HG02623 (cell line): ENCODE data around the gene SLX4IP.

ENCODE experiments used
- ATAC-seq: cut with Tn5 transposase; IDR thresholded peaks from one replicate; pipeline ENCODE4 v1.9.1; 2021; ENCODE audit warnings: moderate library complexity; ENCODE audit not compliant: unreplicated experiment

The SLX4IP gene

DNA sequence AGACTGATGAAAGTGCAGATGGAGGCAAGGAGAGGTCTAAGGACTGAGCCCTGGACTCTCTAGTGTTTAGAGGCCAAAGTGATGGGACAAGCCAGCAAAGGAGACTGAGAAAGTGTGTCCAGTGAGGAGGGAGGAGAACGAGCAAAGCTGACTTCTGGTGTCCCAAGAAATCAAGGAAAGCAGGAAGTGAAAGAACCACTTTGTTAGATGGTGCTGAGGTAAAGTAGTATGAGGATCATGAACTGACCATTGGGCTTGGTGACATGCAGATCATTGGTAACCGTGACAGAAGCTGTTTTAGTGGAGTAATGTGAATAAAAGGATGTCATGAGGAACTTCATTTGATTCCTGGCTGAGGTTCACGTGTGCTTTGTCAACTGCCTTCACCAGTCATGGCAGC lies 108.4 kb downstream of the SLX4IP start:
- no peak for ATAC-seq

GRCh38 chr20:10547276-10548114 lies 112.4 kb downstream of the SLX4IP start:
- ATAC-seq: no peak

DNA sequence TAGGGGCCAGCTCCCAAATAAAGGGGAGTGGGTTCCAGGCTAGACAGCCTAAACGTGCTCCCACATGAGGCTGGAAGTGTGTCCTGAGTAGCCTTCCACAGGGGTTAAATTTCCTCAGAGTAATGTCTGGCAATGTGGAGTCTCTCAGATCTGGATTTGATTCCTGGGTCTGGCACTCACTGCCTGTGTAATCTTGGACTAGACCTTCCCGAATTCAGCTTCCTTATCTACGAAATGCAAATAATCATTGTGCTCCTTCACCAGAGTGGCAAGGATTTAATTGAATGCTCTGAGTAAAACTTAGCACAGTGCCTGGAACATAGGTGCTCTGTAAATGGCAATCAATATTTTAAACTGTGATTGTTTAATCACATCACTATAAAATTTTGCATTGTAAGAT lies 114.4 kb downstream of the SLX4IP start:
- ATAC-seq: no peak

GRCh38 chr20:10550204-10551118 lies 115.4 kb downstream of the SLX4IP start:
- ATAC-seq: no peak

DNA sequence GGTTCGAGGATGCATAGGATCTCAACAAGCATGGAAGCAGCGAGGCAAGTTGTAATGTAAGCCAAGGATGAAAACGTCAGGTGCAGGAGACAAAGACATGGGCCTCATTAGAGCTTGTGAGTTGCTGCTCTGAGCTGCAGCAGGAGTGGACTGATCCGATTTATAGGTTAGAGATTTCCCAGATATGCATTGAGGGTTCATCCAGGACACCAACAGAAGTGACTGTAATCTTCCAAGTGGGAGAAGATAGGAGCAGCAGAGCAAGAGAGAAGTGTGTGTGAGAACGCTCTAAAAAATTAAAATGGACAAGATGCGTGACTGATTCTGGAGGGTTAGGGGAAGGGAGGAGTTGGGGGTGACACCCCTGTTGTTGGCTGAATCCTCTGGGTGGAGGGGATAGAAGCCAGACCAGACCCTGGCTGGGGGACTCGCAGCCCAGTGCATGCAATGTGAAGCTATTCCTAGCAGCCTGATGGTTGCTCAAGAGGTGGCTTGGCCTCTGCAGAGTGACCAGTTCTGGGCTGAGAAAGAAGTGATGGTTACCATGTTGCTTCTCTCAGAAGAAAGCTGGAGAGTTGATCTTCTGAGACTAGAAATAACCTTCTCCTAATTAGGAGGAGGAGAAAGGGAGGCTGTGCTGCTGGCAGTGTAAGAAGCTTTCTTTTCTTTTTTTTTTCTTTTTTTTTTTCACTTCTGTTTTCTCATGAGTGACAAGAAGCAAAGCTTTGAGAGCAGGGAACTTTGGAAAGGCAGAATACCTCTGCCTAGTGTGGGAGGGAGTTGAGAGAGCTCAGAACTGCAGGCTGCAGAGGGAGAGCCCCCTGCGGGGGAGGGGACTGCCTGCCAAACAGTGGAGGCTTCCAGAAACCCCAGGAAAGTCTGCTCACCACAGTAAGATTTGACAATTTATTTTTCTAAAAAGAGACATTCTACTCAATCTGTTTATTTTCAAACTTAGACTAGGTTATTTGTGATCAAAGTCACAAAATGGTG lies 116.9 kb downstream of the SLX4IP start:
- peak; percentile 76 for ATAC-seq

DNA sequence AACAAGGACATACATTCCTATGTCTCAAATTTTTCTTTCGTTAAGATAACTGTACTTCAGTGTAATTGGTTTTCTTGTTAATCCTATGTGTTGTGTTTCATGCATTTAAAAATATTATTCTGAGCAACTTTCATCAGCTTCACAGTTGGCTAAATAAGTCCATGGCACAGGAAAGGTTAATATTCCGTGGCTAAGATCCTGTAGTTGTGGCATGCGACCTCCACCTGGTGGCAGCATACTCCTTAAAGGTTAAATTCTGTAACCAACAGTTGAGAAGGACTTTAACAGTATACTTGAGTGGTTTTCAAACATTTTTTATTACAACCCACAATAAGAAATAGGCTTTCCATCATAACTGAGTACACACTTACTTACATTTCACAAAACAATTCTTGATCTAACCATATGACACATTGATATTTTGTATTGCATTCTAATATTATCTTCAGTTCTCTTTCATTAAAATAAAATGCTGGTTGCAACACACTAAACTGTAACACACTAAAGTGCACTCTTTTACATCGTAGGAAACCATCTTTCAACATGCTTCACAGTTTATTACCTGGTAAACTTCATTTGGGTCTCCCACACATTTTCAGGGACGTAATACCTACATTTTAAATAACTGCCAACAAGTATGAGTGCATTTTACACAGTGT lies 118.3 kb downstream of the SLX4IP start:
- ATAC-seq: no peak

DNA sequence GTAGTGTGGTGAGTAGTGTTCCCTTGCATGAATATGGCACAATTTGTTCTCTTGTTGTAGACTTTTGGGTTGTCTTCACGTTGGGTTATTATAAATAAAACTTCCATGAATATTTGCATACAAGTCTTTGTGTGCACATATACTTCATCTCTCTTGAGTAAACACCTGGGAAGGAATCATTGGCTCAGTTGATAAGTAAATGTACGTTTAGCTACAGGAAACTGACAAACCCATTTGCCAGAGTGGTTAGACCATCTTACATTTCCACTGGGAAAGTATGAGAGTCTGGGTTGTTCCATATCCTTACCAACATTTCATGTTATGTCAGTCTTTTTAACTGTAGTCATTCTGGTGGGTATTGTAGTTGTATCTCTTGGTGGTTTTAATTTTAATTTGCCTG lies 119.2 kb downstream of the SLX4IP start:
- ATAC-seq: no peak

DNA sequence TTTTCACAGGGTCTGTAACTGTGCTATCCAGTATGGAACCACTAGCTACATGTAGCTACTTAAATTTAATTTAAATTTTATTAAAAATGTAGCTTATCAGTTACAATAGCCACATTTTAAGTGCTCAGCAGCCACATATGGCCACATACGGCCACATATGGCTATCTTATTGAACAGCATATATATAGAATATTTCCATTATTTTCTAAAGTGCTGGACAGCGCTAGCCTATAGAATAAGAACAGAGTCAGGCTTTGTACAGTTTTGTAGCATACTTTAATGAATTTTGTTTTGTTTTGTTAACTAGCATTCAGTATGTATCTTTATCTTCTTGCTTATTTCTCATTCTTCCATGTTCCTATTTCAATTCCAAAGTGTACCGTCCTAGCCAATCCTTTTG lies 120.3 kb downstream of the SLX4IP start:
- no peak for ATAC-seq

- ATAC-seq: no peak
Measured at GRCh38 chr20:10555865-10556308, 120.8 kb downstream of the SLX4IP start.

DNA sequence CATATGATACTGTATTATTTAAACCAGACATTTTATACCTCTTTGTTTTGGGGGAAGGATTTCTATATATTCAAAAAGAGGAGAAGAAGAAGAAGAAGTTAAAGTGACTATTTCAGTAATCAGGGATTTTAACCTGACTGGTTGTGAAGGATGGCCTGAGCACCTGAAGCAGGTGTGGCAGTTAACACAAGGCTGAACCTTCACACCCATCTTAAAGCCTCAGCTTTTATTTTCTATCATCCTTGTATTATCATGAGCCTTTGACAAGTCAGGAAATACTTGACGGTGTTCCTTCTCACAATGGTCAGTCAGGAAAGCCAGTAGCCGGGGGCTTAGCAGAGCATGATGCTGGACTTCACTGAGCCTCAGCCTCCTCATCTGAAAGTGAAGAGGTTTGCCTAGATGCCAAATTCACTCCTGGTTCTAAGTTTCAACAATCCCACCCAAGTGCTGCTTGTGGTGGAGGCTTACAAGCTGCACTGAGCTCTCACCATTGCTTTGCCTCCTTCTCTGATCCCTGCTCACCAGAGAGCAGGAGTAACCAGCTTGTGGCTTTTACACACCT lies 121.5 kb downstream of the SLX4IP start:
- ATAC-seq: no peak

- ATAC-seq: no peak
Measured at GRCh38 chr20:10557685-10558084, 122.6 kb downstream of the SLX4IP start.

DNA sequence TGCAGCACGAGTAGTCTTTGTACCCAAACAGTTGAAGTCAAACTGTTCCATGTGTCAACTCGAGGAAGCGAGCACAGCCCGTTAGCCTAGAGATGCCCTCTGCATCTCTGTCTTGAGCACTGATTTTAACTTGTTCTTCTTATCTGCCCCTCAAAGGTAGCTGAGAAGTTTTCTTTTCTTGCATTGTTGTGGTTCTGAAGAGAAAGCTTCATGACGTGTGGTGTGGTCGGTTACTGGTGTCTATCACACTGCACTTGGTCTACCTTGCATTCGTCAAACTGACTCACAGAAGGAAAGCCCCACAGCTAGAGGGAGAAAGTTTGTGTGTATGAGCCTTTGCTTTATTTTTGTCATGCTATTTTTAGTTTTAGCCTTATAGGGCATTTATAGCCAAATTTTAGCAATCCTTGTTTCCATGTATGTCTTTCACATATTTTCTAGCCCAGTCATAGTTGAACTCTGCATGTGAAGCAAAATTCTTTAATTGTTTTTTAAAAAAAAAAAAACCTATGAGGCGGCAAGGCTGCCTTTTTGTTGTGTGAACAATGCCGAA lies 123.6 kb downstream of the SLX4IP start:
- peak; percentile 86 for ATAC-seq

DNA sequence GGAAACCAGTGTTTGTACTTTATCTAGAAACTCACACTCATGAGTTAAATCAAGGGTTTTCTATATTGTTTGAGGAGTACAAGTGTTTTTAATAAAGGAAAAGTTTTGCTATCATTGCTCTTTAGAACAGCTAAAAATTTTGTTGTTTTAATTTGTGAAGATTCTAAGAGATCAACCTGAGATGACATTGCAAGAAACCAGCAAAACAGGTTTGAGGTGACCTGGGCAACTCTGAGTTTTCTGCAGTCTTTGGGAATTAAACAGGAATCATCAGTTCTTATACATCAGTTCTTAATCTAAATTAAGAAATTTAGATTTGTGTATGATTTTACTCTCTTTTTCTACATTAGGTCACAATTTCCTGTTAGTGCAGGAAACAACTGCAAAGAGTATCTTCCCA lies 124.2 kb downstream of the SLX4IP start:
- ATAC-seq: no peak

- no peak for ATAC-seq
Measured at GRCh38 chr20:10560686-10561085, 125.6 kb downstream of the SLX4IP start.

- no peak for ATAC-seq
Measured at GRCh38 chr20:10561302-10561701, 126.2 kb downstream of the SLX4IP start.

DNA sequence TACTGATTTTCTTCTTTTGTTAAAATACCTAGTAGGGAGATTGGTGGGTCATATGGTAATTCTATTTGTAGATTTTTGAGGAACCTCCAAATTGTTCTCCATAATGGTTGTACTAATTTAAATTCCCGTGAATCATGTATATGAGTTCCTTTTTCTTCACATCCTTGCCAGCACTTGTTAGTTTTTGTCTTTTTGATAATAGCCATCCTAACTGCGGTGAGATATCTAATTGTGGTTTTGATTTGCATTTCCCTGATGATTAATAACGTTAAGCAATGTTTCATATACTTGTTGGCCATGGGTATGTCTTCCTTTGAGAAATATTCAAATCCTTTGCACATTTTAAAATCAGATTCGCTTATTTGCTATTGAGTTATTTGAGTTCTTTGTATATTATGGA lies 127.8 kb downstream of the SLX4IP start:
- ATAC-seq: no peak

DNA sequence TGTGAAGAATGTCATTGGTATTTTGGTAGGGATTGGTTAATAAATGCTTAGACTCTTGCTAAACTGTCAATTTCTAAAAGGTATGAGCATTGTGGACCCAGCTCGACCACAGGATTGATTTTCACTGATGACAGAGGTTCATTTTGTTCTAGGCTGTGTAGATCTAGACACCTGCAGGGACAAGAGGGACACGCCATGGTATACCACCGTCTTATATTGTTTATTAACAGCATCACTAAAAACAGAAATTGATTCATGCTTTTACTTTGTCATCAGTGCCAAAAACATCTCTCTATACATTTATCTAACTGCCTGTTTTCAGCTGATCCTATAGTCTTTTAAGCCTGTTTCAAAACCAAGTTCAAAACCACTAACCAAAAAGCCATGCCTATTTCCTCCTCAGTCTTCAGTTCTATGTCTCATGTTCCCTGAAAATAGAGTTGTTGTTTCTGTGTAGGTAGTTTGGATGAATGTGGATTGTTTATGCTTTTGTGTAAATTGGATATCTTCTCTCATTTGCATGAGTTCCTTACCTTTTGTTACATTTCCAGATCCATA lies 128.9 kb downstream of the SLX4IP start:
- no peak for ATAC-seq

- ATAC-seq: no peak
Measured at GRCh38 chr20:10565191-10565921, 130.3 kb downstream of the SLX4IP start.
